ENCODE data around the gene PCDHGC5. TPM values are rescaled to one million over a fixed set of nuclear protein-coding genes. Genes with fewer than 3 reads are reported as not detected.

PCDHGC5 gene
- total RNA-seq, 1 experiment from 2014 or later: 0.40 TPM

DNA sequence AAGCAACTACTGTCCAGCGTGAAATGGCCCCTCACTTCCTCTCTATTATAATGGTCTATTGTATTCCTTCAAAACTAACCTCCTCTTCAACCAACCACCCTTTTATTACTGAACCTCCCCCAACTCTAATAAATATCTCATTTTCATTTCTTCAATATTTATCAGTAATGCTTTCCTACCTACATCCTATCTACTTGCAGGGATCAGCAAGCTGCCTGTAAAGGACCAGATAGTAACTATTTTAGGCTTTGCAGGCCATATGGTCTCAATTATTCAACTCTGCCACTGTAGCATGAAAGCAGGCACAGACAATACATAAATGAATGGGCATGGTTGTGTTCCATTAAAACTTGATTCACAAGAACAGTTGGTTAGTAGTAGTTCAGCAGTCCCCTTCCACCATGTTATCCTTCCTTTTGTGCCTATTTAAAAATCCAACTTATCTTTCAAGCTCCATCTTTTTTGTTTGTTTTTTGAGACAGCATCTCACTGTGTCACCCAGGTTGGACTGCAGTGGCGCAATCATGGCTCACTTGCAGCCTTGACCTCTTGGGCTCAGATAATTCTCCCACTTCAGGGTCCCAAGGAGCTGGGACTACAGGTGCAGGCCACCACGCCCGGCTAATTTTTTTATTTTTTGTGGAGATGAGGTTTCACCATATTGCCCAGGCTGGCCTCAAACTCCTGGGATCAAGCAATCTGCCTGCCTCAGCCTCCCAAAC lies 45.8 kb downstream of the PCDHGC5 start:
- H3K4me1 ChIP-seq (ENCODE audit: insufficient read depth, low read length): no peaks in the 10 kb centered on the region
- H3K9me2 ChIP-seq (replicated peaks; ENCODE audit: low read length): no peaks in the 10 kb centered on the region
- no peaks in the 10 kb centered on the region for H4K20me1 ChIP-seq (ENCODE audit: low read length)
- BruUV-seq (replicated peaks): no TSS peak
- H3F3A ChIP-seq (ENCODE audit: low read length, unreplicated experiment): no peaks in the 10 kb centered on the region
- CTCF ChIA-PET: interaction anchor here (0.6 kb wide), 1 partner anchor 177 kb away, joined by 4 read pairs; no protein-coding TSS in a partner anchor
- no peaks in the 10 kb centered on the region for H3K9me3 ChIP-seq (ENCODE audit: low read length)
- H3K79me2 ChIP-seq (ENCODE audit: low read length): no peaks in the 10 kb centered on the region
- no peak overlapping the region for H3K9ac ChIP-seq (ENCODE audit: low read length)
- ATAC-seq (no peak), DNase-seq (no peak)
- H2AFZ ChIP-seq (ENCODE audit: low read length): no peak overlapping the region
- POLR2A ChIA-PET (ENCODE audit: unreplicated experiment): no interaction called here
- no peak overlapping the region for H3K27ac ChIP-seq (ENCODE audit: low read length)
- no peak overlapping the region for H3K4me2 ChIP-seq (ENCODE audit: low read length)
- TF ChIP-seq, protein P1, sequence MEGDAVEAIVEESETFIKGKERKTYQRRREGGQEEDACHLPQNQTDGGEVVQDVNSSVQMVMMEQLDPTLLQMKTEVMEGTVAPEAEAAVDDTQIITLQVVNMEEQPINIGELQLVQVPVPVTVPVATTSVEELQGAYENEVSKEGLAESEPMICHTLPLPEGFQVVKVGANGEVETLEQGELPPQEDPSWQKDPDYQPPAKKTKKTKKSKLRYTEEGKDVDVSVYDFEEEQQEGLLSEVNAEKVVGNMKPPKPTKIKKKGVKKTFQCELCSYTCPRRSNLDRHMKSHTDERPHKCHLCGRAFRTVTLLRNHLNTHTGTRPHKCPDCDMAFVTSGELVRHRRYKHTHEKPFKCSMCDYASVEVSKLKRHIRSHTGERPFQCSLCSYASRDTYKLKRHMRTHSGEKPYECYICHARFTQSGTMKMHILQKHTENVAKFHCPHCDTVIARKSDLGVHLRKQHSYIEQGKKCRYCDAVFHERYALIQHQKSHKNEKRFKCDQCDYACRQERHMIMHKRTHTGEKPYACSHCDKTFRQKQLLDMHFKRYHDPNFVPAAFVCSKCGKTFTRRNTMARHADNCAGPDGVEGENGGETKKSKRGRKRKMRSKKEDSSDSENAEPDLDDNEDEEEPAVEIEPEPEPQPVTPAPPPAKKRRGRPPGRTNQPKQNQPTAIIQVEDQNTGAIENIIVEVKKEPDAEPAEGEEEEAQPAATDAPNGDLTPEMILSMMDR (conservative IDR thresholded peaks at IDR 0.05; ENCODE audit: low read depth, low read length): no peak
- TF ChIP-seq EZH2phosphoT487 (IDR thresholded peaks at IDR 0.05; ENCODE audit: borderline replicate concordance, low read length) (no peak), EZH2 (IDR thresholded peaks at IDR 0.05; ENCODE audit: low read length, unreplicated experiment) (no peak)
- intact Hi-C loops (cut with micrococcal nuclease): no loop called here
- H3K36me3 ChIP-seq (ENCODE audit: low read depth, low read length): peaks cover 23% of the 10 kb centered on the region
- H3K4me3 ChIP-seq (ENCODE audit: low read length): no peak overlapping the region
- no peaks in the 10 kb centered on the region for H3K27me3 ChIP-seq (ENCODE audit: low read length)

Other genes starting within 250 kb of the PCDHGC5 start
- gene PCDHB15, start 243.7 kb upstream of the PCDHGC5 start, total RNA-seq (2014; rRNA removed): not detected in 2 replicates
- gene SLC25A2, start 185.0 kb upstream of the PCDHGC5 start, total RNA-seq (2014; rRNA removed): 0.18 and 0.40 TPM in 2 replicates
- 27.6 and 32.3 TPM in 2 replicates for gene TAF7, start 168.3 kb upstream of the PCDHGC5 start, total RNA-seq (2014; rRNA removed)
- gene PCDHGA1, start 158.6 kb upstream of the PCDHGC5 start, total RNA-seq (2014; rRNA removed): 0.04 and 0.06 TPM in 2 replicates
- gene PCDHGA2, start 150.3 kb upstream of the PCDHGC5 start, total RNA-seq (2014; rRNA removed): not detected in 2 replicates
- not detected in 2 replicates for gene PCDHGA3, start 145.3 kb upstream of the PCDHGC5 start, total RNA-seq (2014; rRNA removed)
- 0.04 TPM in 1 of 2 replicates, not detected in the other for gene PCDHGB1, start 139.0 kb upstream of the PCDHGC5 start, total RNA-seq (2014; rRNA removed)
- gene PCDHGA4, start 134.1 kb upstream of the PCDHGC5 start, total RNA-seq (2014; rRNA removed): 0.04 TPM in 1 of 2 replicates, not detected in the other
- gene PCDHGB2, start 129.1 kb upstream of the PCDHGC5 start, total RNA-seq (2014; rRNA removed): 1.4 and 2.2 TPM in 2 replicates
- 0.98 and 2.4 TPM in 2 replicates for gene PCDHGA5, start 124.9 kb upstream of the PCDHGC5 start, total RNA-seq (2014; rRNA removed)
- gene PCDHGB3, start 118.8 kb upstream of the PCDHGC5 start, total RNA-seq (2014; rRNA removed): 1.2 and 1.3 TPM in 2 replicates
- gene PCDHGA6, start 115.2 kb upstream of the PCDHGC5 start, total RNA-seq (2014; rRNA removed): 1.3 and 1.6 TPM in 2 replicates
- 0.51 and 0.75 TPM in 2 replicates for gene PCDHGA7, start 106.3 kb upstream of the PCDHGC5 start, total RNA-seq (2014; rRNA removed)
- 0.73 and 1.3 TPM in 2 replicates for gene PCDHGB4, start 101.4 kb upstream of the PCDHGC5 start, total RNA-seq (2014; rRNA removed)
- gene PCDHGA8, start 96.4 kb upstream of the PCDHGC5 start, total RNA-seq (2014; rRNA removed): 0.23 and 0.51 TPM in 2 replicates
- 9.0 and 10.3 TPM in 2 replicates for gene PCDHGB5, start 91.1 kb upstream of the PCDHGC5 start, total RNA-seq (2014; rRNA removed)
- gene PCDHGA9, start 86.3 kb upstream of the PCDHGC5 start, total RNA-seq (2014; rRNA removed): 1.9 and 2.9 TPM in 2 replicates
- 1.1 and 1.8 TPM in 2 replicates for gene PCDHGB6, start 81.1 kb upstream of the PCDHGC5 start, total RNA-seq (2014; rRNA removed)
- gene PCDHGA10, start 76.1 kb upstream of the PCDHGC5 start, total RNA-seq (2014; rRNA removed): 0.23 and 0.84 TPM in 2 replicates
- gene PCDHGB7, start 71.4 kb upstream of the PCDHGC5 start, total RNA-seq (2014; rRNA removed): 0.44 and 1.4 TPM in 2 replicates
- 0.66 and 0.92 TPM in 2 replicates for gene PCDHGA11, start 68.0 kb upstream of the PCDHGC5 start, total RNA-seq (2014; rRNA removed)
- 0.11 and 0.52 TPM in 2 replicates for gene PCDHGA12, start 58.6 kb upstream of the PCDHGC5 start, total RNA-seq (2014; rRNA removed)
- 0.35 and 2.1 TPM in 2 replicates for gene PCDHGC3, start 13.1 kb upstream of the PCDHGC5 start, total RNA-seq (2014; rRNA removed)
- gene PCDHGC4, start 4.1 kb upstream of the PCDHGC5 start, total RNA-seq (2014; rRNA removed): 0.58 and 1.5 TPM in 2 replicates
- gene DIAPH1, start 129.9 kb downstream of the PCDHGC5 start, total RNA-seq (2014; rRNA removed): 51.9 and 106 TPM in 2 replicates
- gene HDAC3, start 147.8 kb downstream of the PCDHGC5 start, total RNA-seq (2014; rRNA removed): 66.8 and 82.9 TPM in 2 replicates
- gene RELL2, start 147.9 kb downstream of the PCDHGC5 start, total RNA-seq (2014; rRNA removed): 4.1 and 5.6 TPM in 2 replicates
- 17.2 and 22.7 TPM in 2 replicates for gene FCHSD1, start 162.3 kb downstream of the PCDHGC5 start, total RNA-seq (2014; rRNA removed)
- 7.1 and 14.2 TPM in 2 replicates for gene ARAP3, start 193.1 kb downstream of the PCDHGC5 start, total RNA-seq (2014; rRNA removed)